HCT116 (cell line): ENCODE measurements around the gene SPATA16. TPM values are rescaled to one million over a fixed set of nuclear protein-coding genes. Genes with fewer than 3 reads are reported as not detected.

Experiments used
- ATAC-seq: fragments of 200-7000 bp; cut with Tn5 transposase; 2 replicates; pipeline ENCODE4 v1.9.1; 2020; ENCODE audit warnings: mild to moderate bottlenecking, moderate library complexity
- BruUV-seq: library from RNA; stranded (reverse); fragments of 400-500 nt; replicated peaks from 2 replicates; lab custom pipeline; 2021; lab: Mats Ljungman, UMichigan
- CTCF ChIA-PET: fragments of 300-600 bp; sonication (Branson Sonifier 250); formaldehyde crosslinking; loops from one replicate; lab custom pipeline; 2021; ENCODE audit warnings: antibody characterized with exemption; lab: Charles Lee
- POLR2A ChIA-PET: fragments of 300-600, 350-600 bp; sonication (Branson Sonifier 250); formaldehyde crosslinking; loops from one replicate; lab custom pipeline; 2021; ENCODE audit warnings: antibody characterized with exemption; lab: Charles Lee
- RAD21 ChIA-PET, 2 experiments: fragments of 300-600 bp; sonication (Branson Sonifier 250); formaldehyde crosslinking; loops; one replicate each; lab custom pipeline; 2023; ENCODE audit warnings: low total read pairs in 2 of 2; ENCODE audit not compliant: uncharacterized antibody in 2 of 2, unreplicated experiment in 2 of 2, low non-redundant PET in 1 of 2; lab: Charles Lee
- DNase-seq: peaks from one replicate; pipeline ENCODE4 v3.0.0-alpha.2; 2010; ENCODE audit warnings: low read depth, low spot score
- H2AFZ ChIP-seq: fragments of 200-600 bp; shearing (Covaris generic), sonication (generic); 2 replicates; pipeline ENCODE4 v1.6.1; 2017; ENCODE audit warnings: low read depth, mixed run types, mixed read lengths, antibody characterized with exemption, low read length; ENCODE audit not compliant: poor library complexity, severe bottlenecking
- H3K27ac ChIP-seq: 2 replicates; pipeline ENCODE4 v1.5.1; 2012; ENCODE audit warnings: low read depth, low read length
- H3K27me3 ChIP-seq: fragments of 200-600 bp; sonication (generic); 2 replicates; pipeline ENCODE4 v1.6.1; 2016; ENCODE audit warnings: mixed run types, low read length, mixed read lengths; ENCODE audit not compliant: insufficient read depth
- H3K36me3 ChIP-seq, 2 experiments: fragments of 200-500 bp in 1 of 2; fragments of 200-600 bp in 1 of 2; sonication (Bioruptor generic) in 1 of 2; sonication (generic) in 1 of 2; 2 replicates each; pipeline versions ENCODE4 v1.5.1 to v1.6.1; 2014 to 2016; ENCODE audit warnings: low read length in 2 of 2, inconsistent platforms in 1 of 2, mixed read lengths in 1 of 2, mixed run types in 1 of 2; ENCODE audit not compliant: insufficient read depth in 2 of 2, control insufficient read depth in 1 of 2
- H3K4me1 ChIP-seq, 2 experiments: fragments of 200-600 bp in 1 of 2; sonication (generic) in 1 of 2; 2 replicates each; pipeline versions ENCODE4 v1.5.1 to v1.6.1; 2012 to 2017; ENCODE audit warnings: low read length in 2 of 2, inconsistent platforms in 1 of 2, mild to moderate bottlenecking in 1 of 2, mixed read lengths in 1 of 2, mixed run types in 1 of 2, moderate library complexity in 1 of 2; ENCODE audit not compliant: insufficient read depth in 2 of 2, control insufficient read depth in 1 of 2
- H3K4me2 ChIP-seq: fragments of 200-600 bp; sonication (generic); 2 replicates; pipeline ENCODE4 v1.6.1; 2017; ENCODE audit warnings: mixed run types, low read length, mixed read lengths
- H3K4me3 ChIP-seq, 2 experiments: fragments of 200-600 bp in 1 of 2; sonication (generic) in 1 of 2; replicated peaks in 1 of 2; 2 replicates each; pipeline ENCODE4 v1.5.1; 2011 to 2016; ENCODE audit warnings: low read length in 2 of 2, control low read depth in 1 of 2, low read depth in 1 of 2, mild to moderate bottlenecking in 1 of 2, mixed read lengths in 1 of 2, mixed run types in 1 of 2
- H3K79me2 ChIP-seq: fragments of 200-600 bp; sonication (generic); 2 replicates; pipeline ENCODE4 v1.6.1; 2017; ENCODE audit warnings: mild to moderate bottlenecking, mixed run types, low read length, moderate library complexity, mixed read lengths; ENCODE audit not compliant: insufficient read depth
- H3K9ac ChIP-seq: fragments of 200-600 bp; sonication (generic); 2 replicates; pipeline ENCODE4 v1.6.1; 2016; ENCODE audit warnings: low read length, mixed read lengths
- H3K9me2 ChIP-seq: fragments of 200-600 bp; sonication (generic), shearing (Covaris generic); 2 replicates; pipeline ENCODE4 v1.6.1; 2017; ENCODE audit warnings: mixed run types, mild to moderate bottlenecking, moderate library complexity; ENCODE audit not compliant: insufficient read depth
- H3K9me3 ChIP-seq, 2 experiments: fragments of 200-500 bp in 1 of 2; fragments of 200-600 bp in 1 of 2; sonication (Bioruptor generic) in 1 of 2; sonication (generic) in 1 of 2; 2 replicates each; pipeline ENCODE4 v1.6.1; 2014 to 2017; ENCODE audit warnings: low read length in 2 of 2, mixed read lengths in 2 of 2, inconsistent platforms in 1 of 2, low read depth in 1 of 2, mild to moderate bottlenecking in 1 of 2, mixed run types in 1 of 2, moderate library complexity in 1 of 2; ENCODE audit not compliant: control insufficient read depth in 1 of 2, insufficient read depth in 1 of 2
- H4K20me1 ChIP-seq: fragments of 200-600 bp; sonication (generic), shearing (Covaris generic); 2 replicates; pipeline ENCODE4 v1.6.1; 2017; ENCODE audit warnings: mixed run types, mild to moderate bottlenecking, moderate library complexity; ENCODE audit not compliant: insufficient read depth
- ATF3 ChIP-seq: IDR thresholded peaks from 2 replicates; pipeline ENCODE4 v1.6.1; 2012
- CBX3 ChIP-seq: IDR thresholded peaks from 2 replicates; pipeline ENCODE4 v1.6.1; 2012; ENCODE audit warnings: low read depth
- CEBPB ChIP-seq: IDR thresholded peaks from 2 replicates; pipeline ENCODE4 v1.6.1; 2012; ENCODE audit warnings: low read depth
- EGR1 ChIP-seq: IDR thresholded peaks from 2 replicates; pipeline ENCODE4 v1.6.1; 2012; ENCODE audit warnings: low read depth
- EZH2 ChIP-seq: fragments of 200-600 bp; sonication (generic); IDR thresholded peaks from 2 replicates; pipeline ENCODE4 v1.6.1; 2017; ENCODE audit warnings: antibody characterized with exemption, mixed run types
- EZH2phosphoT487 ChIP-seq: fragments of 200-600 bp; IDR thresholded peaks from 2 replicates; pipeline ENCODE4 v1.6.1; 2018; ENCODE audit warnings: antibody characterized with exemption, borderline replicate concordance
- FOSL1 ChIP-seq: IDR thresholded peaks from 2 replicates; pipeline ENCODE4 v1.6.1; 2012; ENCODE audit warnings: low read depth
- POLR2A ChIP-seq: IDR thresholded peaks from 2 replicates; pipeline ENCODE4 v1.7.0; 2011; ENCODE audit warnings: borderline replicate concordance; ENCODE audit not compliant: insufficient read depth, insufficient read length; ENCODE audit errors: extremely low read depth
- POLR2AphosphoS5 ChIP-seq: IDR thresholded peaks from 2 replicates; pipeline ENCODE4 v1.6.1; 2011; ENCODE audit warnings: mild to moderate bottlenecking, low read depth, low read length, moderate library complexity
- REST ChIP-seq: IDR thresholded peaks from 2 replicates; pipeline ENCODE4 v1.6.1; 2012; ENCODE audit warnings: low read depth
- SIN3A ChIP-seq: IDR thresholded peaks from 2 replicates; pipeline ENCODE4 v1.6.1; 2012; ENCODE audit warnings: low read depth
- SRF ChIP-seq: IDR thresholded peaks from 2 replicates; pipeline ENCODE4 v1.6.1; 2012; ENCODE audit warnings: low read depth
- ZFX ChIP-seq: fragments of 450-650 bp; IDR thresholded peaks from 2 replicates; pipeline ENCODE4 v1.6.1; 2017
- ZNF274 ChIP-seq: fragments of 200-500 bp; sonication (Bioruptor generic); IDR thresholded peaks from 2 replicates; pipeline ENCODE4 v1.6.1; 2014; ENCODE audit warnings: mild to moderate bottlenecking, low read depth, low read length, inconsistent platforms
- intact Hi-C: fragments of 100-400 bp; cut with micrococcal nuclease; formaldehyde crosslinking; loops from 2 replicates; pipeline ENCODE4 v1.10.0; 2022
- total RNA-seq: library from RNA; stranded (reverse); gene quantifications from one replicate; pipeline ENCODE4 v1.2.1, GENCODE V29; 2021; ENCODE audit not compliant: unreplicated experiment

SPATA16 gene
- total RNA-seq, 1 experiment from 2014 or later, result not detected

GRCh38 chr3:173135059-173135458, 6.0 kb downstream of the SPATA16 start (continued):
- TF ChIP-seq REST, result no peak
- no peak for TF ChIP-seq ZNF274
- no peak for TF ChIP-seq SRF
- no peak for TF ChIP-seq CEBPB
- no peak for TF ChIP-seq SIN3A

GRCh38 chr3:173128633-173129032, 12.4 kb downstream of the SPATA16 start:
- TF ChIP-seq FOSL1 (no peak), CEBPB (no peak), EGR1 (no peak), ZFX (no peak), POLR2A (no peak), ATF3 (no peak), CBX3 (no peak), REST (no peak), EZH2phosphoT487 (no peak), SIN3A (no peak), POLR2AphosphoS5 (no peak), EZH2 (no peak)
- no peak overlapping the region for H2AFZ ChIP-seq
- POLR2A ChIA-PET, result no interaction called here

More at GRCh38 chr3:173128633-173129032, 12.4 kb downstream of the SPATA16 start:
- ATAC-seq, result no peak
- Histone ChIP-seq H3K79me2 (no peaks in the 10 kb centered on the region), H3K9ac (no peak overlapping the region), H3K27me3 (no peaks in the 10 kb centered on the region), H3K4me3 (no peak overlapping the region), H3K9me3 (no peaks in the 10 kb centered on the region), H3K4me2 (no peak overlapping the region), H3K9me2 (no peaks in the 10 kb centered on the region; the same call in 1 of the 2 replicates), H3K36me3 (no peaks in the 10 kb centered on the region), H3K4me1 (no peaks in the 10 kb centered on the region), H3K27ac (no peak overlapping the region), H4K20me1 (no peaks in the 10 kb centered on the region)
- intact Hi-C loops, result no loop called here
- CTCF ChIA-PET, result no interaction called here
- DNase-seq, result no peak
- RAD21 ChIA-PET, result no interaction called here
- no TSS peak for BruUV-seq
